Astrocyte (in vitro differentiated cells and primary cell): Measurements from ENCODE around the gene RPLP2. TPM values are rescaled to one million over a fixed set of nuclear protein-coding genes. Genes with fewer than 3 reads are reported as not detected.

Source experiments
- DNase-seq: peaks from one replicate; pipeline ENCODE4 v3.0.0-alpha.2; 2010; ENCODE audit warnings: low read depth
- FAIRE-seq: peaks from 2 replicates; lab custom pipeline; 2011; peaks lifted over from hg19 to GRCh38; lab: Jason Lieb, UNC
- H2AFZ ChIP-seq: 2 replicates; pipeline ENCODE4 v1.6.0; 2012; ENCODE audit warnings: low read depth, low read length, inconsistent platforms
- H3K27ac ChIP-seq: 2 replicates; pipeline ENCODE4 v1.5.1; 2011; ENCODE audit warnings: low read depth, low read length, inconsistent platforms
- H3K27me3 ChIP-seq: 2 replicates; pipeline ENCODE4 v1.6.0; 2011; ENCODE audit warnings: low read length, inconsistent platforms; ENCODE audit not compliant: insufficient read depth
- H3K36me3 ChIP-seq: 2 replicates; pipeline ENCODE4 v1.5.1; 2011; ENCODE audit warnings: low read length, inconsistent platforms; ENCODE audit not compliant: insufficient read depth
- H3K4me1 ChIP-seq: 2 replicates; pipeline ENCODE4 v1.5.1; 2011; ENCODE audit warnings: low read length, inconsistent platforms; ENCODE audit not compliant: insufficient read depth
- H3K4me2 ChIP-seq: 2 replicates; pipeline ENCODE4 v1.6.0; 2012; ENCODE audit warnings: low read length, inconsistent platforms
- H3K4me3 ChIP-seq: 2 replicates; pipeline ENCODE4 v1.5.1; 2011; ENCODE audit warnings: low read depth, mild to moderate bottlenecking, low read length, inconsistent platforms; ENCODE audit not compliant: insufficient read depth
- H3K79me2 ChIP-seq: 2 replicates; pipeline ENCODE4 v1.6.0; 2012; ENCODE audit warnings: mild to moderate bottlenecking, low read length, inconsistent platforms; ENCODE audit not compliant: insufficient read depth
- H3K9ac ChIP-seq: 2 replicates; pipeline ENCODE4 v1.6.0; 2012; ENCODE audit warnings: mild to moderate bottlenecking, low read length, inconsistent platforms
- H3K9me3 ChIP-seq: 2 replicates; pipeline ENCODE4 v1.5.1; 2012; ENCODE audit warnings: low read depth, mild to moderate bottlenecking, low read length, inconsistent platforms; ENCODE audit not compliant: insufficient read depth
- H4K20me1 ChIP-seq: 2 replicates; pipeline ENCODE4 v1.6.0; 2012; ENCODE audit warnings: low read length, inconsistent platforms; ENCODE audit not compliant: insufficient read depth
- H3K27ac Mint-ChIP-seq: one replicate; pipeline ENCODE4 v1.8.0; 2021; ENCODE audit warnings: mild to moderate bottlenecking, mixed read lengths; ENCODE audit not compliant: unreplicated experiment
- H3K27me3 Mint-ChIP-seq: one replicate; pipeline ENCODE4 v1.8.0; 2021; ENCODE audit warnings: low read depth, mixed read lengths; ENCODE audit not compliant: unreplicated experiment
- H3K36me3 Mint-ChIP-seq: one replicate; pipeline ENCODE4 v1.8.0; 2021; ENCODE audit warnings: low read depth, mixed read lengths; ENCODE audit not compliant: unreplicated experiment
- H3K4me1 Mint-ChIP-seq: one replicate; pipeline ENCODE4 v1.8.0; 2021; ENCODE audit warnings: low read depth, mixed read lengths; ENCODE audit not compliant: unreplicated experiment
- H3K4me3 Mint-ChIP-seq: one replicate; pipeline ENCODE4 v1.8.0; 2021; ENCODE audit warnings: mild to moderate bottlenecking, moderate library complexity, mixed read lengths; ENCODE audit not compliant: unreplicated experiment
- H3K9me3 Mint-ChIP-seq: one replicate; pipeline ENCODE4 v1.8.0; 2021; ENCODE audit warnings: mild to moderate bottlenecking, mixed read lengths; ENCODE audit not compliant: unreplicated experiment
- EZH2 ChIP-seq: IDR thresholded peaks from 2 replicates; pipeline ENCODE4 v1.6.1; 2012; ENCODE audit warnings: mild to moderate bottlenecking, low read length, inconsistent platforms; ENCODE audit not compliant: insufficient read depth
- total RNA-seq: library from RNA; stranded (reverse); gene quantifications from 2 replicates; pipeline ENCODE4 v1.2.1, GENCODE V29; 2021
- TF ChIP-seq, protein P1 (sequence below): IDR thresholded peaks from 2 replicates; pipeline ENCODE4 v1.5.1; 2011; ENCODE audit warnings: low read depth, mild to moderate bottlenecking, inconsistent platforms, low read length, moderate library complexity; ENCODE audit not compliant: insufficient read depth

The RPLP2 gene
- total RNA-seq, 1 donor from 2014 or later: 1,666 TPM

DNA sequence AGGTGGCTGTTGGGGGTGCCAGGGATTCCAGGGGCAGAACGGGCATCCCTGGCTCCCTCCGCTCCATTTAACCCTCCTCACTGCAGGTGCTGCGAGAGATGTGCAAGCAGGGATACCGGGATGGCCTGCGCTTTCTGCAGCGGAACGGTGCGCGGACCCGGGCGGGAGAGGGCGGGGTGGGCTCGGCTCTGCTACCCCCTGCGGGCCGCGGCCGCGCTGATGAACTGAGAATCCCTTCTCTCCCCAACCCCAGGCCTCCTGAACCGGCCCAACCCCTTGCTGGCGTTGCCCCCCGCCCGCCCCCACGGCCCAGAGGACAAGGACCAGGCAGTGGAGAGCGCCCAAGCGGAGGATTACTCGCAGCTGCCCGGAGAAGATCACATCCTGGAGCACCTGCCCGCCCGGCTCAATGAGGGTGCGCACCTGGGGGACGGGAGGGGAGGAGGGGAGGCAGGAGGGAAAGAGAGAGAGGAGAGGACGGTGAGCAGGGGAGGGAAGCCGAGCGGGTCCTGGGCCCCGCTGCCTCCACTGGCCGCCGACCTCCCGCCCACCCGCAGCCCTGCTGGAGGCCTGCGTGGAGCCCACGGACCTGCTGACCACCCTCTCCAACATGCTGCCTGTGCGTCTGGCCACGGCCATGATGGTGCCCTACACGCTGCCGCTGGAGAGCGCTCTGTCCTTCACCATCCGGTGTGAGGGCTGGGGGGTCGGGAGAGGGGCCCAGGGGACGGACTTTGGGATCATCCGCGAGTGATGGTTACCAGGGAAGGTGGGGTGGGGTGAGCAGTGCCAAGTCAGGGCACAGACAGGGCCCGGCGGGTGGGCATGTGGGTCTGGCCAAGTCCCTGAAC lies 13.9 kb downstream of the RPLP2 start:
- no peaks in the 10 kb centered on the region for H3K9me3 Mint-ChIP-seq
- peaks cover 26% of the 10 kb centered on the region for H3K4me1 ChIP-seq
- H3K27ac Mint-ChIP-seq: no peak overlapping the region
- peaks cover 27% of the 10 kb centered on the region for H3K79me2 ChIP-seq
- peaks cover 9% of the 10 kb centered on the region for H3K4me1 Mint-ChIP-seq
- TF ChIP-seq, protein P1, sequence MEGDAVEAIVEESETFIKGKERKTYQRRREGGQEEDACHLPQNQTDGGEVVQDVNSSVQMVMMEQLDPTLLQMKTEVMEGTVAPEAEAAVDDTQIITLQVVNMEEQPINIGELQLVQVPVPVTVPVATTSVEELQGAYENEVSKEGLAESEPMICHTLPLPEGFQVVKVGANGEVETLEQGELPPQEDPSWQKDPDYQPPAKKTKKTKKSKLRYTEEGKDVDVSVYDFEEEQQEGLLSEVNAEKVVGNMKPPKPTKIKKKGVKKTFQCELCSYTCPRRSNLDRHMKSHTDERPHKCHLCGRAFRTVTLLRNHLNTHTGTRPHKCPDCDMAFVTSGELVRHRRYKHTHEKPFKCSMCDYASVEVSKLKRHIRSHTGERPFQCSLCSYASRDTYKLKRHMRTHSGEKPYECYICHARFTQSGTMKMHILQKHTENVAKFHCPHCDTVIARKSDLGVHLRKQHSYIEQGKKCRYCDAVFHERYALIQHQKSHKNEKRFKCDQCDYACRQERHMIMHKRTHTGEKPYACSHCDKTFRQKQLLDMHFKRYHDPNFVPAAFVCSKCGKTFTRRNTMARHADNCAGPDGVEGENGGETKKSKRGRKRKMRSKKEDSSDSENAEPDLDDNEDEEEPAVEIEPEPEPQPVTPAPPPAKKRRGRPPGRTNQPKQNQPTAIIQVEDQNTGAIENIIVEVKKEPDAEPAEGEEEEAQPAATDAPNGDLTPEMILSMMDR: no peak
- no peak for TF ChIP-seq EZH2
- H3K9ac ChIP-seq: no peak overlapping the region
- H2AFZ ChIP-seq: no peak overlapping the region
- no peak overlapping the region for H3K4me3 ChIP-seq
- H3K4me2 ChIP-seq: no peak overlapping the region
- peaks cover 10% of the 10 kb centered on the region for H3K27me3 Mint-ChIP-seq
- DNase-seq (no peak), FAIRE-seq (no peak)
- no peaks in the 10 kb centered on the region for H3K27me3 ChIP-seq
- H3K27ac ChIP-seq: no peak overlapping the region
- peaks cover 43% of the 10 kb centered on the region for H4K20me1 ChIP-seq
- peaks cover 2% of the 10 kb centered on the region for H3K36me3 Mint-ChIP-seq
- H3K9me3 ChIP-seq: no peaks in the 10 kb centered on the region
- no peak overlapping the region for H3K4me3 Mint-ChIP-seq
- H3K36me3 ChIP-seq: no peaks in the 10 kb centered on the region

DNA sequence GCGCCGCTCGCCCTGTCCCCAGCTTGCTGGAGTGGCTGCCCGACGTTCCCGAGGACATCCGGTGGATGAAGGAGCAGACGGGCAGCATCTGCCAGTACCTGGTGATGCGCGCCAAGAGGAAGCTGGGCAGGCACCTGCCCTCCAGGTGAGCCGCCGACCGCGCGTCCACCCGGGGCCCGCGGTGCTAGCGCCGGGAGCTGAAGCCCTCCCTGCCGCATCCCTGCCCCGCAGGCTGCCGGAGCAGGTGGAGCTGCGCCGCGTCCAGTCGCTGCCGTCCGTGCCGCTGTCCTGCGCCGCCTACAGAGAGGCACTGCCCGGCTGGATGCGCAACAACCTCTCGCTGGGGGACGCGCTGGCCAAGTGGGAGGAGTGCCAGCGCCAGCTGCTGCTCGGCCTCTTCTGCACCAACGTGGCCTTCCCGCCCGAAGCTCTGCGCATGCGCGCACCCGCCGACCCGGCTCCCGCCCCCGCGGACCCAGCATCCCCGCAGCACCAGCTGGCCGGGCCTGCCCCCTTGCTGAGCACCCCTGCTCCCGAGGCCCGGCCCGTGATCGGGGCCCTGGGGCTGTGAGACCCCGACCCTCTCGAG lies 14.6 kb downstream of the RPLP2 start:
- Histone ChIP-seq H3K4me3 (no peak overlapping the region), H3K9me3 (no peaks in the 10 kb centered on the region), H3K27ac (no peak overlapping the region), H2AFZ (no peak overlapping the region), H3K36me3 (no peaks in the 10 kb centered on the region), H3K79me2 (peaks cover 27% of the 10 kb centered on the region), H3K27me3 (no peaks in the 10 kb centered on the region), H4K20me1 (peaks cover 44% of the 10 kb centered on the region), H3K9ac (no peak overlapping the region), H3K4me1 (peaks cover 28% of the 10 kb centered on the region), H3K4me2 (no peak overlapping the region)
- H3K4me1 Mint-ChIP-seq: peaks cover 9% of the 10 kb centered on the region
- peaks cover 2% of the 10 kb centered on the region for H3K36me3 Mint-ChIP-seq
- FAIRE-seq (no peak), DNase-seq (no peak)
- H3K9me3 Mint-ChIP-seq: no peaks in the 10 kb centered on the region
- peaks cover 10% of the 10 kb centered on the region for H3K27me3 Mint-ChIP-seq
- no peak overlapping the region for H3K27ac Mint-ChIP-seq
- H3K4me3 Mint-ChIP-seq: no peak overlapping the region
- no peak for TF ChIP-seq EZH2
- TF ChIP-seq, protein P1: no peak
